ENCODE measurements around the gene GBF1.
"Not testable (repeated sequence)": the region's sequence is repeated elsewhere in the genome, so short reads cannot be mapped to it uniquely, and the experiment has no call there.

Gene GBF1

GRCh38 chr10:102237711-102238252, 7.5 kb upstream of the GBF1 start:
- no peaks in the 10 kb centered on the region for H3K4me1 ChIP-seq (ENCODE audit: control insufficient read depth, low read depth, low read length)
- no peak overlapping the region for H3K27ac ChIP-seq (ENCODE audit: low read length)
- H3K9me3 ChIP-seq (ENCODE audit: control insufficient read depth, low read depth, low read length), result no peaks in the 10 kb centered on the region
- H3K4me3 ChIP-seq (ENCODE audit: low read length), result no peak overlapping the region
- no peaks in the 10 kb centered on the region for H3K36me3 ChIP-seq (ENCODE audit: control insufficient read depth, low read depth, low read length)
- H3K9ac ChIP-seq (ENCODE audit: low read length), result no peak overlapping the region
- peaks cover 98% of the 10 kb centered on the region for H3K27me3 ChIP-seq (ENCODE audit: control insufficient read depth, insufficient read depth, low read length)

- H3K9me3 ChIP-seq (ENCODE audit: control insufficient read depth, low read depth, low read length), result no peaks in the 10 kb centered on the region
- H3K9ac ChIP-seq (ENCODE audit: low read length), result no peak overlapping the region
- H3K4me3 ChIP-seq (ENCODE audit: low read length), result peak overlapping the region; percentile 70
- no peaks in the 10 kb centered on the region for H3K4me1 ChIP-seq (ENCODE audit: control insufficient read depth, low read depth, low read length)
- H3K36me3 ChIP-seq (ENCODE audit: control insufficient read depth, low read depth, low read length), result no peaks in the 10 kb centered on the region
- peaks cover 81% of the 10 kb centered on the region for H3K27me3 ChIP-seq (ENCODE audit: control insufficient read depth, insufficient read depth, low read length)
- no peak overlapping the region for H3K27ac ChIP-seq (ENCODE audit: low read length)
These were observed 4.8 kb upstream of the GBF1 start for GRCh38 chr10:102240467-102241031.

- Histone ChIP-seq H3K27ac (ENCODE audit: low read length) (no peak overlapping the region), H3K27me3 (ENCODE audit: control insufficient read depth, insufficient read depth, low read length) (peaks cover 76% of the 10 kb centered on the region), H3K9me3 (ENCODE audit: control insufficient read depth, low read depth, low read length) (no peaks in the 10 kb centered on the region), H3K4me3 (ENCODE audit: low read length) (peak overlapping the region; percentile 70), H3K36me3 (ENCODE audit: control insufficient read depth, low read depth, low read length) (no peaks in the 10 kb centered on the region), H3K4me1 (ENCODE audit: control insufficient read depth, low read depth, low read length) (no peaks in the 10 kb centered on the region), H3K9ac (ENCODE audit: low read length) (no peak overlapping the region)
These were observed 4.3 kb upstream of the GBF1 start for GRCh38 chr10:102241032-102241443.

GRCh38 chr10:102241444-102242117, 3.8 kb upstream of the GBF1 start, which contains the start of gene PITX3:
TSS of gene PITX3 (minus strand) at chr10:102241512. CDS start at chr10:102232080, 9,432 bp downstream.
- no peak within 1 kb of the TSS for H3K27ac ChIP-seq (ENCODE audit: low read length)
- H3K9me3 ChIP-seq (ENCODE audit: control insufficient read depth, low read depth, low read length), result no peaks in the 10 kb centered on the region
- peaks cover 70% of the 10 kb centered on the region for H3K27me3 ChIP-seq (ENCODE audit: control insufficient read depth, insufficient read depth, low read length)
- peaks cover 5% of the 10 kb centered on the region for H3K4me1 ChIP-seq (ENCODE audit: control insufficient read depth, low read depth, low read length)
- peak within 1 kb of the TSS; percentile 38 for H3K9ac ChIP-seq (ENCODE audit: low read length)
- H3K36me3 ChIP-seq (ENCODE audit: control insufficient read depth, low read depth, low read length), result no peaks in the 10 kb centered on the region
- H3K4me3 ChIP-seq (ENCODE audit: low read length), result peak within 1 kb of the TSS; percentile 70

GRCh38 chr10:102242118-102242485, 3.2 kb upstream of the GBF1 start:
- Histone ChIP-seq H3K9ac (ENCODE audit: low read length) (peak overlapping the region; percentile 38), H3K4me3 (ENCODE audit: low read length) (peak overlapping the region; percentile 70), H3K27ac (ENCODE audit: low read length) (no peak overlapping the region), H3K9me3 (ENCODE audit: control insufficient read depth, low read depth, low read length) (no peaks in the 10 kb centered on the region), H3K27me3 (ENCODE audit: control insufficient read depth, insufficient read depth, low read length) (peaks cover 65% of the 10 kb centered on the region), H3K4me1 (ENCODE audit: control insufficient read depth, low read depth, low read length) (peaks cover 8% of the 10 kb centered on the region), H3K36me3 (ENCODE audit: control insufficient read depth, low read depth, low read length) (no peaks in the 10 kb centered on the region)

- Histone ChIP-seq H3K4me1 (ENCODE audit: control insufficient read depth, low read depth, low read length) (peaks cover 8% of the 10 kb centered on the region), H3K9me3 (ENCODE audit: control insufficient read depth, low read depth, low read length) (no peaks in the 10 kb centered on the region), H3K4me3 (ENCODE audit: low read length) (no peak overlapping the region), H3K36me3 (ENCODE audit: control insufficient read depth, low read depth, low read length) (no peaks in the 10 kb centered on the region), H3K9ac (ENCODE audit: low read length) (no peak overlapping the region), H3K27me3 (ENCODE audit: control insufficient read depth, insufficient read depth, low read length) (peaks cover 53% of the 10 kb centered on the region), H3K27ac (ENCODE audit: low read length) (no peak overlapping the region)
These were observed 2.0 kb upstream of the GBF1 start for GRCh38 chr10:102243309-102243708.

GRCh38 chr10:102245932-102246251, 560 bp downstream of the GBF1 start:
- Histone ChIP-seq H3K36me3 (ENCODE audit: control insufficient read depth, low read depth, low read length) (no peaks in the 10 kb centered on the region), H3K27me3 (ENCODE audit: control insufficient read depth, insufficient read depth, low read length) (peaks cover 27% of the 10 kb centered on the region), H3K4me3 (ENCODE audit: low read length) (peak overlapping the region; percentile 97), H3K27ac (ENCODE audit: low read length) (no peak overlapping the region), H3K9ac (ENCODE audit: low read length) (peak overlapping the region; percentile 63), H3K4me1 (ENCODE audit: control insufficient read depth, low read depth, low read length) (peaks cover 8% of the 10 kb centered on the region), H3K9me3 (ENCODE audit: control insufficient read depth, low read depth, low read length) (no peaks in the 10 kb centered on the region)

GRCh38 chr10:102246261-102246660, 929 bp downstream of the GBF1 start:
- Histone ChIP-seq H3K36me3 (ENCODE audit: control insufficient read depth, low read depth, low read length) (no peaks in the 10 kb centered on the region), H3K9me3 (ENCODE audit: control insufficient read depth, low read depth, low read length) (no peaks in the 10 kb centered on the region), H3K27ac (ENCODE audit: low read length) (no peak overlapping the region), H3K9ac (ENCODE audit: low read length) (peak overlapping the region; percentile 63), H3K27me3 (ENCODE audit: control insufficient read depth, insufficient read depth, low read length) (peaks cover 23% of the 10 kb centered on the region), H3K4me3 (ENCODE audit: low read length) (peak overlapping the region; percentile 97), H3K4me1 (ENCODE audit: control insufficient read depth, low read depth, low read length) (peaks cover 8% of the 10 kb centered on the region)

GRCh38 chr10:102247734-102248133, 2.4 kb downstream of the GBF1 start:
- H3K4me3 ChIP-seq (ENCODE audit: low read length), result no peak overlapping the region

GRCh38 chr10:102252508-102252907, 7.2 kb downstream of the GBF1 start:
- not testable (repeated sequence) for H3K9ac ChIP-seq (ENCODE audit: low read length); H3K27ac ChIP-seq (ENCODE audit: low read length); H3K36me3 ChIP-seq (ENCODE audit: control insufficient read depth, low read depth, low read length); H3K4me1 ChIP-seq (ENCODE audit: control insufficient read depth, low read depth, low read length); H3K4me3 ChIP-seq (ENCODE audit: low read length); H3K27me3 ChIP-seq (ENCODE audit: control insufficient read depth, insufficient read depth, low read length); H3K9me3 ChIP-seq (ENCODE audit: control insufficient read depth, low read depth, low read length)

More at GRCh38 chr10:102247734-102248133, 2.4 kb downstream of the GBF1 start:
- H3K36me3 ChIP-seq (ENCODE audit: control insufficient read depth, low read depth, low read length), result no peaks in the 10 kb centered on the region
- H3K9me3 ChIP-seq (ENCODE audit: control insufficient read depth, low read depth, low read length), result no peaks in the 10 kb centered on the region
- H3K27ac ChIP-seq (ENCODE audit: low read length), result no peak overlapping the region
- H3K9ac ChIP-seq (ENCODE audit: low read length), result no peak overlapping the region
- peaks cover 8% of the 10 kb centered on the region for H3K4me1 ChIP-seq (ENCODE audit: control insufficient read depth, low read depth, low read length)
- H3K27me3 ChIP-seq (ENCODE audit: control insufficient read depth, insufficient read depth, low read length), result peaks cover 9% of the 10 kb centered on the region

GRCh38 chr10:102254426-102254825, 9.1 kb downstream of the GBF1 start:
- Histone ChIP-seq H3K9ac (ENCODE audit: low read length) (no peak overlapping the region), H3K27ac (ENCODE audit: low read length) (no peak overlapping the region), H3K27me3 (ENCODE audit: control insufficient read depth, insufficient read depth, low read length) (no peaks in the 10 kb centered on the region), H3K4me3 (ENCODE audit: low read length) (no peak overlapping the region), H3K9me3 (ENCODE audit: control insufficient read depth, low read depth, low read length) (no peaks in the 10 kb centered on the region), H3K36me3 (ENCODE audit: control insufficient read depth, low read depth, low read length) (peaks cover under 1% of the 10 kb centered on the region), H3K4me1 (ENCODE audit: control insufficient read depth, low read depth, low read length) (no peaks in the 10 kb centered on the region)

GRCh38 chr10:102255404-102255803, 10.1 kb downstream of the GBF1 start:
- Histone ChIP-seq H3K27me3 (ENCODE audit: control insufficient read depth, insufficient read depth, low read length) (no peaks in the 10 kb centered on the region), H3K4me1 (ENCODE audit: control insufficient read depth, low read depth, low read length) (no peaks in the 10 kb centered on the region), H3K4me3 (ENCODE audit: low read length) (no peak overlapping the region), H3K36me3 (ENCODE audit: control insufficient read depth, low read depth, low read length) (peaks cover 6% of the 10 kb centered on the region), H3K9me3 (ENCODE audit: control insufficient read depth, low read depth, low read length) (no peaks in the 10 kb centered on the region), H3K27ac (ENCODE audit: low read length) (no peak overlapping the region), H3K9ac (ENCODE audit: low read length) (no peak overlapping the region)

Measured in iPS-18a (cell line).